Neutrophil (primary cell): ENCODE measurements around the gene UBA1.

ENCODE experiments used
- H3K27ac ChIP-seq: fragments of 200-600 bp; sonication (generic); 2 replicates; pipeline ENCODE4 v1.5.1; 2016; ENCODE audit warnings: mild to moderate bottlenecking, moderate library complexity
- H3K27me3 ChIP-seq: fragments of 200-600 bp; sonication (generic); 2 replicates; pipeline ENCODE4 v1.6.0; 2016; ENCODE audit warnings: mild to moderate bottlenecking
- H3K36me3 ChIP-seq: fragments of 200-600 bp; sonication (generic); 2 replicates; pipeline ENCODE4 v1.5.1; 2017
- H3K4me1 ChIP-seq, 2 experiments: fragments of 200-600 bp in 1 of 2; sonication (generic) in 1 of 2; 1 replicate in 1 of 2; 2 replicates in 1 of 2; pipeline versions ENCODE4 v1.5.1 to v1.6.1; 2013 to 2016; ENCODE audit warnings: low read depth in 1 of 2, low read length in 1 of 2, mild to moderate bottlenecking in 1 of 2, moderate library complexity in 1 of 2; ENCODE audit not compliant: control insufficient read depth in 1 of 2, insufficient read depth in 1 of 2
- H3K4me3 ChIP-seq, 2 experiments: fragments of 200-600 bp in 1 of 2; sonication (generic) in 1 of 2; 1 replicate in 1 of 2; 2 replicates in 1 of 2; pipeline ENCODE4 v1.5.1; 2013 to 2016; ENCODE audit warnings: low read depth in 1 of 2, low read length in 1 of 2, mild to moderate bottlenecking in 1 of 2, moderate library complexity in 1 of 2
- H3K9me3 ChIP-seq: fragments of 200-600 bp; sonication (generic); 2 replicates; pipeline ENCODE4 v1.5.1; 2016
- TF ChIP-seq, protein P1 (sequence below): fragments of 200-600 bp; sonication (generic); IDR thresholded peaks from 2 replicates; pipeline ENCODE4 v1.5.1; 2016; ENCODE audit warnings: antibody characterized with exemption

Gene UBA1

DNA sequence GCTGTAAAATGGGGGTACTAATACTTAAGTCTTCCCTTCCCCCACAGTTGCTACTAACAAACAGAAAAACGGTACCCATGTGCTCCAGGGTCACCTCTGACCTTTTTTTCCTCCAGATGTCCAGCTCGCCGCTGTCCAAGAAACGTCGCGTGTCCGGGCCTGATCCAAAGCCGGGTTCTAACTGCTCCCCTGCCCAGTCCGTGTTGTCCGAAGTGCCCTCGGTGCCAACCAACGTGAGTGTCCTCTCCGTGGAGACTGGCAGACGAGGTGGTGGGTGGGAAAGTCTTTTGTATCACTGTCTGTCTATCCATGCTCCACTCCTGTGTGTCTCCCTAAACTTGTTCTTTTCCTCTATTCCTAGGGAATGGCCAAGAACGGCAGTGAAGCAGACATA lies 5.1 kb downstream of the UBA1 start:
- TF ChIP-seq, protein P1, sequence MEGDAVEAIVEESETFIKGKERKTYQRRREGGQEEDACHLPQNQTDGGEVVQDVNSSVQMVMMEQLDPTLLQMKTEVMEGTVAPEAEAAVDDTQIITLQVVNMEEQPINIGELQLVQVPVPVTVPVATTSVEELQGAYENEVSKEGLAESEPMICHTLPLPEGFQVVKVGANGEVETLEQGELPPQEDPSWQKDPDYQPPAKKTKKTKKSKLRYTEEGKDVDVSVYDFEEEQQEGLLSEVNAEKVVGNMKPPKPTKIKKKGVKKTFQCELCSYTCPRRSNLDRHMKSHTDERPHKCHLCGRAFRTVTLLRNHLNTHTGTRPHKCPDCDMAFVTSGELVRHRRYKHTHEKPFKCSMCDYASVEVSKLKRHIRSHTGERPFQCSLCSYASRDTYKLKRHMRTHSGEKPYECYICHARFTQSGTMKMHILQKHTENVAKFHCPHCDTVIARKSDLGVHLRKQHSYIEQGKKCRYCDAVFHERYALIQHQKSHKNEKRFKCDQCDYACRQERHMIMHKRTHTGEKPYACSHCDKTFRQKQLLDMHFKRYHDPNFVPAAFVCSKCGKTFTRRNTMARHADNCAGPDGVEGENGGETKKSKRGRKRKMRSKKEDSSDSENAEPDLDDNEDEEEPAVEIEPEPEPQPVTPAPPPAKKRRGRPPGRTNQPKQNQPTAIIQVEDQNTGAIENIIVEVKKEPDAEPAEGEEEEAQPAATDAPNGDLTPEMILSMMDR = no peak
- Histone ChIP-seq H3K27ac (no peak overlapping the region), H3K4me3 (no peak overlapping the region), H3K27me3 (no peaks in the 10 kb centered on the region), H3K9me3 (no peaks in the 10 kb centered on the region), H3K4me1 (peaks cover 24 to 35% of the 10 kb centered on the region in 2 experiments), H3K36me3 (peaks cover 62% of the 10 kb centered on the region)

GRCh38 chrX:47199286-47199685 lies 5.7 kb downstream of the UBA1 start:
- TF ChIP-seq, protein P1 = no peak
- Histone ChIP-seq H3K4me1 (peaks cover 24 to 32% of the 10 kb centered on the region in 2 experiments), H3K36me3 (peaks cover 65% of the 10 kb centered on the region), H3K27me3 (no peaks in the 10 kb centered on the region), H3K27ac (no peak overlapping the region), H3K4me3 (no peak overlapping the region), H3K9me3 (no peaks in the 10 kb centered on the region)

DNA sequence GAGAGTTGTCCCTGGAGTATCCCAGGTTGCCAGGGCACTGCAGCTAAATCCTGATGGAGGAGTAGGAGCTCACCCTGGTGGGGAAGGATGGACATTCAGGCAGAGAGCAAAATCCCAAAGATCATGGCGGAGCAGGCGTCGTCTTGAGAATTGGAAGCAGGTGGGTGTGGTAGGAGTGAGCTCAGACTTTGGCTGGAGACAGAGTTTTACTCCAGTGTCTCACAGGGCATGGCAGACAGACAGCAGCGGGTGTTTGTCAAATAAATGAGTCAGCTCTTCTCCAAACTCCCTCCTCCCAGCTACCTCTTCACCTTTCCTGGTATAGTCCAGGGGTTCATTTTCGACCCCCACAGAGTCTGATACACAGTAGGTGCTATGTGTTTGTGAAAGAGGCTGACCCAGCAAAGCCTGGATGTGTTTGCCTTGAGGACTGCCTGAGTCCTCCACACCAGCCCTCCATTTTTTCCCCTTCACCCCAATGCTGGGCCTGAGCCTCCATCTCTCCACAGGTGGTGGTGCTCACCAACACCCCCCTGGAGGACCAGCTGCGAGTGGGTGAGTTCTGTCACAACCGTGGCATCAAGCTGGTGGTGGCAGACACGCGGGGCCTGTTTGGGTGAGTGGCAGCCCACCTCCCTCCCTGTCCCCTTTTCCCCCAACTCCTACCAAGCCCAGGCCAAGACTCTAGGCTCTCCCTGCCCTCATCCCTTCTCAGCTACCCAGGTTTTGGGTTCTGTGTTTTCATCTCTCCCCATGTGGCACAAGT lies 6.9 kb downstream of the UBA1 start:
- peaks cover 13 to 19% of the 10 kb centered on the region in 2 experiments for H3K4me1 ChIP-seq
- TF ChIP-seq, protein P1 = no peak
- H3K27me3 ChIP-seq = no peaks in the 10 kb centered on the region
- H3K36me3 ChIP-seq = peaks cover 78% of the 10 kb centered on the region
- no peaks in the 10 kb centered on the region for H3K9me3 ChIP-seq
- H3K27ac ChIP-seq = no peak overlapping the region
- no peak overlapping the region for H3K4me3 ChIP-seq

GRCh38 chrX:47201345-47201944 lies 7.8 kb downstream of the UBA1 start:
- Histone ChIP-seq H3K9me3 (no peaks in the 10 kb centered on the region), H3K4me1 (peaks cover 4 to 10% of the 10 kb centered on the region in 2 experiments), H3K27me3 (no peaks in the 10 kb centered on the region), H3K36me3 (peaks cover 84% of the 10 kb centered on the region), H3K27ac (no peak overlapping the region), H3K4me3 (no peak overlapping the region)
- TF ChIP-seq, protein P1 = no peak

DNA sequence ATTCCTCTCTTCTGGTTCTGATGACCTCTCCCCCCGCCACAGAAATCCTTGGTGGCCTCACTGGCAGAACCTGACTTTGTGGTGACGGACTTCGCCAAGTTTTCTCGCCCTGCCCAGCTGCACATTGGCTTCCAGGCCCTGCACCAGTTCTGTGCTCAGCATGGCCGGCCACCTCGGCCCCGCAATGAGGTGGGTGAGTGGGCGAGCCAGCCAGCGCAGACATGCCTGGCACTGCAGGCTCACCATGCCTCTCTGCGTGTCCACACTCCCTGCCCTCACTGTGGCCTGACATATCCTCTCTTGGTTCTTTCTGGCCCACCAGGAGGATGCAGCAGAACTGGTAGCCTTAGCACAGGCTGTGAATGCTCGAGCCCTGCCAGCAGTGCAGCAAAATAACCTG lies 8.7 kb downstream of the UBA1 start:
- Histone ChIP-seq H3K27ac (no peak overlapping the region), H3K27me3 (no peaks in the 10 kb centered on the region), H3K4me1 (peaks cover 0 to 2% of the 10 kb centered on the region in 2 experiments), H3K36me3 (peaks cover 91% of the 10 kb centered on the region), H3K9me3 (no peaks in the 10 kb centered on the region), H3K4me3 (no peak overlapping the region)
- TF ChIP-seq, protein P1 = no peak
